B cell (primary cell): ENCODE data around the gene ENDOV.

Source experiments
- EZH2 ChIP-seq: IDR thresholded peaks from 2 replicates; pipeline ENCODE4 v1.6.1; 2012; ENCODE audit warnings: borderline replicate concordance, low read depth, mild to moderate bottlenecking, moderate library complexity, low read length; ENCODE audit not compliant: insufficient read depth, poor library complexity, severe bottlenecking
- TF ChIP-seq, protein P1 (sequence below): fragments of 200-600 bp; IDR thresholded peaks from one replicate; pipeline ENCODE4 v1.8.0; 2022; ENCODE audit warnings: antibody characterized with exemption, mild to moderate bottlenecking

DNA sequence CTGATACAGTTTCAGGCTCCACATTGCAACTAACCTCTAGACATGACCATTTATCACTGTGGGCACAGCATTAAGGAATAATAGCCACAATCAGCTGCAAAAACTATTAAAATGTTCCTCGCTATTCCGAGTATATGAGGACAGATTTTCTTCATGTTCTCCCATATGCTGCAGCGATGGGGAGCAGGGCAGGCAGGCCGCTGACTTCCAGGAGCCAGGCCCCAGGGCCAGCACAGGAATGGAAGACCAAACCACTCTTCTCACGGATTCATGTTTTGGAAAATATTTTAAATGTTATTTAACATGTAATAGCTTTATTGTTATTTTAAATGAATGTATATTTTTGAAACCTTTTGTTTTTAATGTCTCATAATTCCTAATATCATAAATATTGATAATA is 43.8 kb upstream of the ENDOV start:
- TF ChIP-seq, protein P1, sequence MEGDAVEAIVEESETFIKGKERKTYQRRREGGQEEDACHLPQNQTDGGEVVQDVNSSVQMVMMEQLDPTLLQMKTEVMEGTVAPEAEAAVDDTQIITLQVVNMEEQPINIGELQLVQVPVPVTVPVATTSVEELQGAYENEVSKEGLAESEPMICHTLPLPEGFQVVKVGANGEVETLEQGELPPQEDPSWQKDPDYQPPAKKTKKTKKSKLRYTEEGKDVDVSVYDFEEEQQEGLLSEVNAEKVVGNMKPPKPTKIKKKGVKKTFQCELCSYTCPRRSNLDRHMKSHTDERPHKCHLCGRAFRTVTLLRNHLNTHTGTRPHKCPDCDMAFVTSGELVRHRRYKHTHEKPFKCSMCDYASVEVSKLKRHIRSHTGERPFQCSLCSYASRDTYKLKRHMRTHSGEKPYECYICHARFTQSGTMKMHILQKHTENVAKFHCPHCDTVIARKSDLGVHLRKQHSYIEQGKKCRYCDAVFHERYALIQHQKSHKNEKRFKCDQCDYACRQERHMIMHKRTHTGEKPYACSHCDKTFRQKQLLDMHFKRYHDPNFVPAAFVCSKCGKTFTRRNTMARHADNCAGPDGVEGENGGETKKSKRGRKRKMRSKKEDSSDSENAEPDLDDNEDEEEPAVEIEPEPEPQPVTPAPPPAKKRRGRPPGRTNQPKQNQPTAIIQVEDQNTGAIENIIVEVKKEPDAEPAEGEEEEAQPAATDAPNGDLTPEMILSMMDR = no peak
- TF ChIP-seq EZH2 = no peak
